Measurements from ENCODE around the gene EML4.

GRCh38 chr2:42133771-42134195 is 35.4 kb upstream of the EML4 start:
- TF ChIP-seq CTCF (IDR thresholded peaks at IDR 0.05; ENCODE audit: insufficient read depth, low read length), result no peak
- no peak for TF ChIP-seq POLR2AphosphoS5 (IDR thresholded peaks at IDR 0.05; ENCODE audit: low read depth)
- no peak for TF ChIP-seq REST (IDR thresholded peaks at IDR 0.05; ENCODE audit: insufficient replicate concordance, low read depth)
- no peak for TF ChIP-seq GABPA (IDR thresholded peaks at IDR 0.05; ENCODE audit: low read depth)
